Transverse colon (tissue), 4 donors: ENCODE results near the gene XYLT1. TPM values are rescaled to one million over a fixed set of nuclear protein-coding genes. Genes with fewer than 3 reads are reported as not detected.

Source experiments
- DNase-seq: peaks from one replicate; pipeline ENCODE4 v3.0.0-alpha.2; 2019
- H3K27ac ChIP-seq, 4 donors: fragments of 200-600 bp; sonication (generic); 2 replicates each; pipeline ENCODE4 v1.5.1; 2016 to 2018; ENCODE audit warnings: inconsistent platforms in 4 of 4
- H3K27me3 ChIP-seq: fragments of 200-600 bp; sonication (generic); 2 replicates; pipeline ENCODE4 v1.5.1; 2017; ENCODE audit warnings: inconsistent platforms
- H3K36me3 ChIP-seq, 4 donors: fragments of 200-600 bp; sonication (generic); 2 replicates each; pipeline ENCODE4 v1.5.1; 2017 to 2019; ENCODE audit warnings: inconsistent platforms in 4 of 4
- H3K4me1 ChIP-seq, 4 donors: fragments of 200-600 bp; sonication (generic); 2 replicates each; pipeline ENCODE4 v1.5.1; 2017 to 2020; ENCODE audit warnings: inconsistent platforms in 4 of 4
- H3K4me3 ChIP-seq, 4 donors: fragments of 200-600 bp; sonication (generic); 1 replicate in 1 of 4; 2 replicates in 3 of 4; pipeline versions ENCODE4 v1.5.1 to v1.6.1; 2017 to 2019; ENCODE audit warnings: inconsistent platforms in 4 of 4
- H3K9me3 ChIP-seq, 2 donors: fragments of 200-600 bp; sonication (generic); 2 replicates each; pipeline ENCODE4 v1.5.1; 2017 to 2019; ENCODE audit warnings: inconsistent platforms in 2 of 2
- CTCF ChIP-seq, 5 experiments: fragments of 200-600 bp in 3 of 5; fragments of 450-650 bp in 2 of 5; sonication (generic) in 3 of 5; IDR thresholded peaks; 1 replicate in 2 of 5; 2 replicates in 3 of 5; pipeline ENCODE4 v1.5.1; 2016 to 2017; ENCODE audit warnings: antibody characterized with exemption in 5 of 5, inconsistent platforms in 3 of 5, mild to moderate bottlenecking in 2 of 5, moderate library complexity in 1 of 5
- EP300 ChIP-seq: sonication (generic); formaldehyde crosslinking; IDR thresholded peaks from one replicate; pipeline ENCODE4 v1.6.1; 2017; ENCODE audit warnings: antibody characterized with exemption, low read depth
- POLR2A ChIP-seq: fragments of 450-650 bp; IDR thresholded peaks from one replicate; pipeline ENCODE4 v1.6.1; 2016; ENCODE audit warnings: antibody characterized with exemption, mild to moderate bottlenecking, moderate library complexity
- POLR2AphosphoS5 ChIP-seq, 3 donors: sonication (generic); formaldehyde crosslinking; IDR thresholded peaks; one replicate each; pipeline ENCODE4 v1.6.1; 2016; ENCODE audit warnings: antibody characterized with exemption in 3 of 3
- WGBS, 2 donors: methylation state at CpG; one replicate each; pipeline ENCODE4 v1.1.5; 2018; ENCODE audit warnings: low coverage in 1 of 2; 5-methylcytosine and 5-hydroxymethylcytosine counted together
- in situ Hi-C, 4 donors: fragments of 200-750 bp; cut with MboI; loops; one replicate each; pipeline versions ENCODE4 v1.15.0 to v1.15.1; 2017; ENCODE audit warnings: low sequenced_read_pairs in 3 of 4, low pct_ligation_motif_present in 1 of 4, low pct_unique_long_range_greater_than_20kb in 1 of 4
- intact Hi-C: fragments of 100-400 bp; cut with DNase I; formaldehyde crosslinking; loops from one replicate; pipeline ENCODE4 v1.15.1; 2023; ENCODE audit warnings: low total_unique reads
- total RNA-seq, 4 donors: library from RNA; depleted of rRNA; stranded (reverse); fragments of >200 nt; gene quantifications; one replicate each; pipeline ENCODE4 v1.1.0, GENCODE V29; 2016

XYLT1 gene
- total RNA-seq, 4 donors from 2014 or later = 22.3 to 44.6 (median 39.4) TPM

- TF ChIP-seq CTCF (IDR thresholded peaks at IDR 0.05) (no peak), POLR2A (no peak), POLR2AphosphoS5 (IDR thresholded peaks at IDR 0.05) (no peak), EP300 (no peak)
- no peaks in the 10 kb centered on the region for H3K9me3 ChIP-seq
- H3K27ac ChIP-seq = no peak overlapping the region
- no peak overlapping the region for H3K4me3 ChIP-seq
- H3K4me1 ChIP-seq = peaks cover 5 to 16% (median 7%) of the 10 kb centered on the region in 4 donors
- no peaks in the 10 kb centered on the region for H3K36me3 ChIP-seq
- DNase-seq = no peak
- no peaks in the 10 kb centered on the region for H3K27me3 ChIP-seq
- in situ Hi-C loops = loop anchor here in 2 of 4 donors (10.0 kb wide), 4 partner anchors 100 to 610 kb away; no protein-coding TSS in a partner anchor
- 77 to 79% methylated on average over 3 to 7 of the region's 7 CpGs for WGBS, 2 donors
- intact Hi-C loops = no loop called here
These were observed 4.3 kb upstream of the XYLT1 start for GRCh38 chr16:17475104-17475503.

- Histone ChIP-seq H3K27ac (no peak overlapping the region), H3K9me3 (no peaks in the 10 kb centered on the region), H3K36me3 (no peaks in the 10 kb centered on the region), H3K27me3 (no peaks in the 10 kb centered on the region), H3K4me3 (no peak overlapping the region), H3K4me1 (peaks cover 5 to 18% (median 11%) of the 10 kb centered on the region in 4 donors)
- peak; percentile 20 for DNase-seq
- in situ Hi-C loops = loop anchor here in 3 of 4 donors (10.0 to 25.0 kb wide), 6 partner anchors 100 to 610 kb away; no protein-coding TSS in a partner anchor
- intact Hi-C loops = no loop called here
- TF ChIP-seq EP300 (no peak), POLR2A (no peak), POLR2AphosphoS5 (IDR thresholded peaks at IDR 0.05) (no peak), CTCF (IDR thresholded peaks at IDR 0.05) (no peak)
- 55 to 100% methylated on average over 2 to 12 of the region's 13 CpGs for WGBS, 2 donors
These were observed 3.8 kb upstream of the XYLT1 start for GRCh38 chr16:17474572-17474971.

- Histone ChIP-seq H3K27me3 (no peaks in the 10 kb centered on the region), H3K27ac (no peak overlapping the region), H3K4me1 (peaks cover 10 to 23% (median 16%) of the 10 kb centered on the region in 4 donors), H3K36me3 (no peaks in the 10 kb centered on the region), H3K9me3 (no peaks in the 10 kb centered on the region), H3K4me3 (no peak overlapping the region)
- no peak for DNase-seq
- in situ Hi-C loops = loop anchor here in 3 of 4 donors (10.0 to 25.0 kb wide), 6 partner anchors 101 to 609 kb away; no protein-coding TSS in a partner anchor
- TF ChIP-seq POLR2AphosphoS5 (IDR thresholded peaks at IDR 0.05) (no peak), CTCF (IDR thresholded peaks at IDR 0.05) (no peak), POLR2A (no peak), EP300 (no peak)
- intact Hi-C loops = no loop called here
- 30 to 44% methylated on average over 3 to 4 of the region's 4 CpGs for WGBS, 2 donors
These were observed 3.3 kb upstream of the XYLT1 start for GRCh38 chr16:17474037-17474436.

GRCh38 chr16:17471719-17472461, 1.1 kb upstream of the XYLT1 start:
- intact Hi-C loops (no loop called here), in situ Hi-C loops (loop anchor here in 3 of 4 donors (10.0 to 25.0 kb wide), 6 partner anchors 103 to 607 kb away; no protein-coding TSS in a partner anchor)
- Histone ChIP-seq H3K9me3 (no peaks in the 10 kb centered on the region), H3K27ac (peak overlapping the region; percentile 77 to 89 (median 84)), H3K4me3 (no peak overlapping the region), H3K4me1 (peaks cover 21 to 42% (median 32%) of the 10 kb centered on the region in 4 donors), H3K27me3 (no peaks in the 10 kb centered on the region), H3K36me3 (no peaks in the 10 kb centered on the region)
- TF ChIP-seq CTCF (IDR thresholded peaks at IDR 0.05) = no peak
- no peak for TF ChIP-seq POLR2A
- no peak for TF ChIP-seq POLR2AphosphoS5 (IDR thresholded peaks at IDR 0.05)
- TF ChIP-seq EP300 = no peak
- no peak for DNase-seq
- WGBS, 2 donors = 53 to 72% methylated on average over 14 to 15 of the region's 15 CpGs
